Measurements from ENCODE around the gene MALL. TPM values are rescaled to one million over a fixed set of nuclear protein-coding genes. Genes with fewer than 3 reads are reported as not detected.

MALL gene
- total and polyA plus RNA-seq, 10 of the 15 experiments (the other 5 are each of a cell fraction or from before 2014, with no cell fraction given) = 0.26 TPM; not detected in 9

DNA sequence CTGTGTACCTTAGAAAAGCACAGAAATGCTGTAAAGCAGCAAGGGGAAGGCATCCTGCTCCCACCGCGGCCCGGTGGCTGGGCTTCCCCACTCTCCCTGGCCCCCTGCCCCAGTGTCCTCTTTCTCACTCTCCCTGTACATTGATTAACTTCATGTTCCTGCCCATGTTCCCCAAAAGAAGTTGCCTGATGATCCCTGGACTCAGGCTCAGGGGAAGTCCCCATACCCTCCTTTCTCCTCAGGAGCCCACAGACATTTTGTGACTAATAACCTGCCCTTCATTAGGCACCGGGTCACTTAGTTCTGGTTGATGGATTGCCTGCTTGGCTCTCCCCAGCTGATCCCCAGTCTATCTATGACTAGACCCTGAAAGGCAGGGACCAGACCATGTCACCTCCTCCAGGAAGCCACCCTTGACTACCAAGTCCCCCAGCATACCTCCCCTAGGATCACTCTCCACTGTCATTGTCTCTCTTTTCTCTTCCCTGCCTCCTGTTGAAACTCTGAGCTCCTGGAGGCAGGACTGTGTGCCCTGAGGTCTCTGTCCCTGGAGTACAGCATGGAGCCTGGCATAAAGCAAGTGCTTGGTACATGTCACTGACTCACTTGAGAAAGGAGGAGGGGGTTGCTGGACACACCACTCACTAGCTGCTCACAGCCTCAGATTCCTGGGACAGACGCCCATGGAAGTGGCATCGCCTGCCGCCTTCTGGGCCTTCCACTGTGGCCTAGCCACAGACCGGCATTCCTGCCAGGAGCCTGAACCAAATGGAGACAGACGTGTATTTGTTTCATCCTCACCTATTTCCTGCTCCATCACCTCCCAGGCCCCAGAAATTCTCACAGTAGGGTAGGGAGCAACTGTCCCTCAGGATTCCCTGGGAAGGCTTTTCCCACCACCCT is 13.5 kb downstream of the MALL start:
- Histone ChIP-seq H3K36me3 (ENCODE audit: control insufficient read depth in 2 of 2, insufficient read depth in 2 of 2, low read length in 1 of 2) (no peaks in the 10 kb centered on the region), H3K4me3 (no peak overlapping the region), H3K27me3 (replicated peaks in 1 of 2; ENCODE audit: control insufficient read depth in 2 of 2, insufficient read depth in 2 of 2, low read length in 1 of 2) (peaks cover 2 to 6% of the 10 kb centered on the region in 2 experiments; a peak in 2 of 4 replicates), H3K79me2 (ENCODE audit: control insufficient read depth, insufficient read depth, low read length) (no peaks in the 10 kb centered on the region), H3K4me2 (ENCODE audit: control insufficient read depth, insufficient read depth) (no peak overlapping the region), H3K27ac (ENCODE audit: control insufficient read depth, insufficient read depth) (no peak overlapping the region), H3K4me1 (ENCODE audit: control insufficient read depth, insufficient read depth, low read length) (no peaks in the 10 kb centered on the region), H4K20me1 (ENCODE audit: control insufficient read depth, insufficient read depth) (no peaks in the 10 kb centered on the region), H2AFZ (ENCODE audit: control insufficient read depth, low read depth, low read length) (no peak overlapping the region), H3K9ac (ENCODE audit: control insufficient read depth, insufficient read depth, low read length) (no peak overlapping the region), H3K9me3 (replicated peaks; ENCODE audit: control insufficient read depth, insufficient read depth, low read length) (no peaks in the 10 kb centered on the region)
- in situ Hi-C loops (cut with MboI) (no loop called here), intact Hi-C loops (cut with micrococcal nuclease; ENCODE audit: unreplicated experiment) (no loop called here)
- WGBS (ENCODE audit: insufficient coverage, insufficient replicate concordance, low lambda C conversion rate, missing lambda C conversion rate) = 33% methylated on average over 9 of the region's 9 CpGs
- no TSS peak for BruUV-seq (replicated peaks)
- TF ChIP-seq, protein P1, sequence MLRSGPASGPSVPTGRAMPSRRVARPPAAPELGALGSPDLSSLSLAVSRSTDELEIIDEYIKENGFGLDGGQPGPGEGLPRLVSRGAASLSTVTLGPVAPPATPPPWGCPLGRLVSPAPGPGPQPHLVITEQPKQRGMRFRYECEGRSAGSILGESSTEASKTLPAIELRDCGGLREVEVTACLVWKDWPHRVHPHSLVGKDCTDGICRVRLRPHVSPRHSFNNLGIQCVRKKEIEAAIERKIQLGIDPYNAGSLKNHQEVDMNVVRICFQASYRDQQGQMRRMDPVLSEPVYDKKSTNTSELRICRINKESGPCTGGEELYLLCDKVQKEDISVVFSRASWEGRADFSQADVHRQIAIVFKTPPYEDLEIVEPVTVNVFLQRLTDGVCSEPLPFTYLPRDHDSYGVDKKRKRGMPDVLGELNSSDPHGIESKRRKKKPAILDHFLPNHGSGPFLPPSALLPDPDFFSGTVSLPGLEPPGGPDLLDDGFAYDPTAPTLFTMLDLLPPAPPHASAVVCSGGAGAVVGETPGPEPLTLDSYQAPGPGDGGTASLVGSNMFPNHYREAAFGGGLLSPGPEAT (IDR thresholded peaks at IDR 0.05; ENCODE audit: low read depth) = no peak
- TF ChIP-seq SIX5 (IDR thresholded peaks at IDR 0.05; ENCODE audit: low read depth, low read length, severe bottlenecking) = no peak
- TF ChIP-seq IKZF1 (conservative IDR thresholded peaks at IDR 0.05) = no peak
- TF ChIP-seq ATF7 (IDR thresholded peaks at IDR 0.05; ENCODE audit: low read depth) = no peak
- TF ChIP-seq, protein P2, sequence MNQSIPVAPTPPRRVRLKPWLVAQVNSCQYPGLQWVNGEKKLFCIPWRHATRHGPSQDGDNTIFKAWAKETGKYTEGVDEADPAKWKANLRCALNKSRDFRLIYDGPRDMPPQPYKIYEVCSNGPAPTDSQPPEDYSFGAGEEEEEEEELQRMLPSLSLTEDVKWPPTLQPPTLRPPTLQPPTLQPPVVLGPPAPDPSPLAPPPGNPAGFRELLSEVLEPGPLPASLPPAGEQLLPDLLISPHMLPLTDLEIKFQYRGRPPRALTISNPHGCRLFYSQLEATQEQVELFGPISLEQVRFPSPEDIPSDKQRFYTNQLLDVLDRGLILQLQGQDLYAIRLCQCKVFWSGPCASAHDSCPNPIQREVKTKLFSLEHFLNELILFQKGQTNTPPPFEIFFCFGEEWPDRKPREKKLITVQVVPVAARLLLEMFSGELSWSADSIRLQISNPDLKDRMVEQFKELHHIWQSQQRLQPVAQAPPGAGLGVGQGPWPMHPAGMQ (IDR thresholded peaks at IDR 0.05; ENCODE audit: borderline replicate concordance) = no peak
- TF ChIP-seq NFYA (IDR thresholded peaks at IDR 0.05; ENCODE audit: borderline replicate concordance, low read depth, low read length) = no peak
- no peak for TF ChIP-seq HDGF (IDR thresholded peaks at IDR 0.05)
- SMC1A ChIA-PET (ENCODE audit: uncharacterized antibody, unreplicated experiment) = no interaction called here
- DNase-seq (ENCODE audit: low read depth, low spot score) (no peak), FAIRE-seq (no peak), ATAC-seq (peak; percentile 20; the same call in 1 of the 3 replicates)
- CTCF ChIA-PET = no interaction called here
- POLR2A ChIA-PET = no interaction called here
- RAD21 ChIA-PET (ENCODE audit: unreplicated experiment) = no interaction called here
